K562 (cell line): Measurements from ENCODE around the gene RALY.

ENCODE experiments used
- ATF6 ChIP-seq: sonication (generic); formaldehyde crosslinking; IDR thresholded peaks from 2 replicates; pipeline ENCODE4 v1.4.0; 2020; ENCODE audit warnings: mild to moderate bottlenecking, missing genetic modification reagents
- EGR1 ChIP-seq: fragments of 450-650 bp; conservative IDR thresholded peaks from 2 replicates; pipeline ENCODE4 v1.6.1; 2017; ENCODE audit warnings: mild to moderate bottlenecking
- ERF ChIP-seq: fragments of 450-650 bp; formaldehyde crosslinking; IDR thresholded peaks from 2 replicates; pipeline ENCODE4 v1.4.0; 2020; ENCODE audit warnings: mild to moderate bottlenecking, mixed read lengths
- ESRRA ChIP-seq: fragments of 450-650 bp; IDR thresholded peaks from 2 replicates; pipeline ENCODE4 v1.6.1; 2014; ENCODE audit warnings: low read depth, mild to moderate bottlenecking, moderate library complexity, borderline replicate concordance
- MAX ChIP-seq: sonication (generic); formaldehyde crosslinking; IDR thresholded peaks from 2 replicates; pipeline ENCODE4 v1.9.0; 2022; ENCODE audit warnings: mild to moderate bottlenecking, missing genetic modification reagents
- MYBL2 ChIP-seq, 2 experiments: fragments of 450-650 bp in 1 of 2; sonication (generic) in 1 of 2; formaldehyde crosslinking in 1 of 2; IDR thresholded peaks; 2 replicates each; pipeline versions ENCODE4 v1.6.1 to v1.8.1; 2017 to 2022; ENCODE audit warnings: borderline replicate concordance in 1 of 2, inconsistent platforms in 1 of 2, low read depth in 1 of 2, mild to moderate bottlenecking in 1 of 2, missing genetic modification reagents in 1 of 2, moderate library complexity in 1 of 2
- NFE2 ChIP-seq: IDR thresholded peaks from 2 replicates; pipeline ENCODE4 v1.6.1; 2014; ENCODE audit warnings: antibody characterized with exemption, low read depth
- NR2C1 ChIP-seq, 2 experiments: fragments of 450-650 bp; IDR thresholded peaks; 2 replicates each; pipeline ENCODE4 v1.6.1; 2017; ENCODE audit warnings: mild to moderate bottlenecking in 2 of 2, antibody characterized with exemption in 1 of 2, inconsistent platforms in 1 of 2, missing compliant biosample characterization in 1 of 2, missing genetic modification characterization in 1 of 2
- NR3C1 ChIP-seq: sonication (generic); formaldehyde crosslinking; IDR thresholded peaks from 2 replicates; pipeline ENCODE4 v1.8.1; 2022; ENCODE audit warnings: missing genetic modification reagents
- POLR2A ChIP-seq: fragments of 450-650 bp; conservative IDR thresholded peaks from 2 replicates; pipeline ENCODE4 v1.6.1; 2016
- POLR3A ChIP-seq: IDR thresholded peaks from 2 replicates; pipeline ENCODE4 v1.6.1; 2011; ENCODE audit warnings: borderline replicate concordance, mild to moderate bottlenecking, moderate library complexity; ENCODE audit not compliant: insufficient read length, insufficient read depth; ENCODE audit errors: extremely low read depth
- ZNF174 ChIP-seq: fragments of 250-450 bp; sonication (Bioruptor Pico); IDR thresholded peaks from 2 replicates; pipeline ENCODE4 v1.4.0; 2020; ENCODE audit warnings: mild to moderate bottlenecking
- TF ChIP-seq, protein P1 (sequence below): sonication (generic); formaldehyde crosslinking; IDR thresholded peaks from 2 replicates; pipeline ENCODE4 v1.8.0; 2022; ENCODE audit warnings: mild to moderate bottlenecking, low read depth, missing genetic modification reagents

GRCh38 chr20:34070859-34071258, 77.1 kb downstream of the RALY start:
- TF ChIP-seq POLR3A, result no peak
- no peak for TF ChIP-seq MAX
- no peak for TF ChIP-seq POLR2A
- TF ChIP-seq NR3C1 (CRISPR knock-in tag), result no peak
- TF ChIP-seq ESRRA, result no peak
- no peak for TF ChIP-seq MYBL2 (IDR thresholded peaks at IDR 0.05; ENCODE audit: low read depth)
- no peak for TF ChIP-seq MYBL2 (CRISPR knock-in tag; IDR thresholded peaks at IDR 0.05; ENCODE audit: borderline replicate concordance)
- TF ChIP-seq ZNF174 (CRISPR knock-in tag), result no peak
- TF ChIP-seq NFE2, result no peak
- TF ChIP-seq ERF (CRISPR knock-in tag), result no peak
- no peak for TF ChIP-seq ATF6 (CRISPR knock-in tag)
- TF ChIP-seq EGR1, result no peak
- TF ChIP-seq, protein P1, sequence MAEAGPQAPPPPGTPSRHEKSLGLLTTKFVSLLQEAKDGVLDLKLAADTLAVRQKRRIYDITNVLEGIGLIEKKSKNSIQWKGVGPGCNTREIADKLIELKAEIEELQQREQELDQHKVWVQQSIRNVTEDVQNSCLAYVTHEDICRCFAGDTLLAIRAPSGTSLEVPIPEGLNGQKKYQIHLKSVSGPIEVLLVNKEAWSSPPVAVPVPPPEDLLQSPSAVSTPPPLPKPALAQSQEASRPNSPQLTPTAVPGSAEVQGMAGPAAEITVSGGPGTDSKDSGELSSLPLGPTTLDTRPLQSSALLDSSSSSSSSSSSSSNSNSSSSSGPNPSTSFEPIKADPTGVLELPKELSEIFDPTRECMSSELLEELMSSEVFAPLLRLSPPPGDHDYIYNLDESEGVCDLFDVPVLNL (CRISPR knock-in tag), result no peak
- no peak for TF ChIP-seq NR2C1 (IDR thresholded peaks at IDR 0.05)
- TF ChIP-seq NR2C1 (tag; IDR thresholded peaks at IDR 0.05), result no peak
